Measurements from ENCODE around the gene ENHO. TPM values are rescaled to one million over a fixed set of nuclear protein-coding genes. Genes with fewer than 3 reads are reported as not detected.

The ENHO gene
- total RNA-seq, 1 donor from 2014 or later, result 4.4 TPM

DNA sequence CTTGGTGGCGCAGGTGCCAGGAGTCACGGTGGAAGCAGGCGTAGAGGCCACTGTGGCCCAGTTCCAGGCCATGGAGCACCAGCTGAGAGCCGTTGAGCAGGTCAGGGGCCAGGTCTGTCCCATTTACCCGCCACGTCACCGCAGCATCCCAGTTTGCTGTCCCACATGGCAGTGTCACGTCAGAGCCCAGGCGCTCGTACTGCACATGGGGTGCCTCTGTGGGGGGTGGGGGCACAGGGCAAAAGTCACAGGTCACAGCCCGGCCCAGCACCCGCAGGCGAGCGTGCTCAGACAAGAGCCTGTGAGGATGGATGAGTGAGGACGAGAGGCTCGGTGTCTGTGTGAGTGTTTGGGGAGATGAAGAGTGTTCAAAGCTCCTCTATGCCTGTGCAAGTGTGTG lies 41.8 kb upstream of the ENHO start:
- peaks cover 10% of the 10 kb centered on the region for H3K9me3 Mint-ChIP-seq
- no peak overlapping the region for H3K27ac Mint-ChIP-seq
- H3K4me1 Mint-ChIP-seq, result peaks cover 59% of the 10 kb centered on the region
- Histone ChIP-seq H2AFZ (replicated peaks) (no peak overlapping the region), H3K36me3 (no peaks in the 10 kb centered on the region), H3K4me3 (no peak overlapping the region), H3K27me3 (no peaks in the 10 kb centered on the region), H4K20me1 (ENCODE audit: low read depth) (peaks cover 36% of the 10 kb centered on the region), H3K4me2 (no peak overlapping the region), H3K9me3 (ENCODE audit: low read depth) (no peaks in the 10 kb centered on the region), H3K79me2 (ENCODE audit: low read depth) (no peaks in the 10 kb centered on the region), H3K4me1 (peaks cover 60% of the 10 kb centered on the region), H3K9ac (no peak overlapping the region), H3F3A (ENCODE audit: low read depth) (peaks cover 39% of the 10 kb centered on the region), H3K27ac (no peak overlapping the region)
- H3K36me3 Mint-ChIP-seq, result peaks cover 60% of the 10 kb centered on the region
- H3K4me3 Mint-ChIP-seq, result no peak overlapping the region
- TF ChIP-seq, protein P1, sequence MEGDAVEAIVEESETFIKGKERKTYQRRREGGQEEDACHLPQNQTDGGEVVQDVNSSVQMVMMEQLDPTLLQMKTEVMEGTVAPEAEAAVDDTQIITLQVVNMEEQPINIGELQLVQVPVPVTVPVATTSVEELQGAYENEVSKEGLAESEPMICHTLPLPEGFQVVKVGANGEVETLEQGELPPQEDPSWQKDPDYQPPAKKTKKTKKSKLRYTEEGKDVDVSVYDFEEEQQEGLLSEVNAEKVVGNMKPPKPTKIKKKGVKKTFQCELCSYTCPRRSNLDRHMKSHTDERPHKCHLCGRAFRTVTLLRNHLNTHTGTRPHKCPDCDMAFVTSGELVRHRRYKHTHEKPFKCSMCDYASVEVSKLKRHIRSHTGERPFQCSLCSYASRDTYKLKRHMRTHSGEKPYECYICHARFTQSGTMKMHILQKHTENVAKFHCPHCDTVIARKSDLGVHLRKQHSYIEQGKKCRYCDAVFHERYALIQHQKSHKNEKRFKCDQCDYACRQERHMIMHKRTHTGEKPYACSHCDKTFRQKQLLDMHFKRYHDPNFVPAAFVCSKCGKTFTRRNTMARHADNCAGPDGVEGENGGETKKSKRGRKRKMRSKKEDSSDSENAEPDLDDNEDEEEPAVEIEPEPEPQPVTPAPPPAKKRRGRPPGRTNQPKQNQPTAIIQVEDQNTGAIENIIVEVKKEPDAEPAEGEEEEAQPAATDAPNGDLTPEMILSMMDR (IDR thresholded peaks at IDR 0.05), result no peak
- no peak for TF ChIP-seq EZH2phosphoT487 (IDR thresholded peaks at IDR 0.05)
- no peak for TF ChIP-seq EZH2 (IDR thresholded peaks at IDR 0.05)
- H3K27me3 Mint-ChIP-seq (ENCODE audit: insufficient read depth, low read depth), result peaks cover 9% of the 10 kb centered on the region
- no peak for DNase-seq (ENCODE audit: low spot score)

DNA sequence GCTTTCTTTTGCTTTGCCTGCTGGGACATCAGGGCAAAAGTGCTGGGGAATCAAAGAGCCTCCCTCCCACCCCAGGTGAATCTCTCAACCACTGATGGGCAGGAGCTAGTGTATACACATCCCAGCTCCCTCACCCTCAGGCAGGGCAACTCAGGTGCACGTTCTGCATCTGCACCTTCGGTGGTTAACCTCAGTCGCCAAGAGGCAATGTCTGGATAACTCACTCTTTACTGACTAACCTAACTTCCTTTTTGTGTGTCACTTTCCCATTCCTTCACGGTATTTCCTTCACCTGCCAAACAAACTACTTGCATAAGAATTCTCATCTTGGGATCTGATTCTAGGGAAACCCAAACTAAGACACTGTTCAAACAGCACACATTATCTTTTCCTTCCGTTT lies 40.5 kb upstream of the ENHO start:
- Histone ChIP-seq H3K4me1 (peaks cover 58% of the 10 kb centered on the region), H3F3A (ENCODE audit: low read depth) (peaks cover 39% of the 10 kb centered on the region), H3K27me3 (no peaks in the 10 kb centered on the region), H4K20me1 (ENCODE audit: low read depth) (peaks cover 23% of the 10 kb centered on the region), H2AFZ (replicated peaks) (no peak overlapping the region), H3K4me2 (no peak overlapping the region), H3K79me2 (ENCODE audit: low read depth) (no peaks in the 10 kb centered on the region), H3K9me3 (ENCODE audit: low read depth) (no peaks in the 10 kb centered on the region), H3K36me3 (no peaks in the 10 kb centered on the region), H3K9ac (no peak overlapping the region), H3K27ac (no peak overlapping the region), H3K4me3 (no peak overlapping the region)
- Mint-ChIP-seq H3K27me3 (ENCODE audit: insufficient read depth, low read depth) (peaks cover 11% of the 10 kb centered on the region), H3K27ac (no peak overlapping the region), H3K36me3 (peaks cover 55% of the 10 kb centered on the region), H3K4me1 (peaks cover 59% of the 10 kb centered on the region), H3K4me3 (no peak overlapping the region), H3K9me3 (peaks cover 10% of the 10 kb centered on the region)
- no peak for DNase-seq (ENCODE audit: low spot score)
- TF ChIP-seq EZH2 (IDR thresholded peaks at IDR 0.05) (no peak), EZH2phosphoT487 (IDR thresholded peaks at IDR 0.05) (no peak)
- TF ChIP-seq, protein P1 (IDR thresholded peaks at IDR 0.05), result no peak

DNA sequence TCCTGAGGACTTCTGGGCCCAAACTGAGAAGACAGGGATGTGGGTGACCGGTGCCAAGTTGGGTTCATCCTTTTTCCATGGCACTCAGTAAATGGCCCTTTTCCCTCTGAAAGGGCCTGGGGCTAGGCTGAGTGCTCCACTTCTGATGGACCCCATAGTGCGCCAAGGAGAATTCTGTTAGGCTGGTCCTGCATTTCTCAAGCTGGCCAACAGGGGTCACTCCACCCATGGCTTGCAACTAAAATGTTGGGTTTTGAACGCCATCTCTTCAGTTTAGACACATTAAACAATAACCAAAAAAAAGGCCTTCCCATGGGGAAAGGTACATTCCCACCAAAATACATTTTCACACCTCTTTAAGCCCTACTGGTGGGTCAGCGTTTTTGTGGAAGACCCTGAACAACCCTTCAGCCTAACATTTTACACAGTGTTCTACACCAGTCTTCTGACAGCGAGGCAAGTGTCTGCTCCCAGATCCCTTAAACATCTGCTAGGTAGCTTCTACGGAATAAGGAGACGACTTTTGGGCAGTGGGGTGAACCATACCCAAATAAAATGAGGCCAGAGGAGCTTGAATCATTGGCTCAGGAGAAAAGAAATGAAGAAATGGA lies 39.5 kb upstream of the ENHO start:
- no peak overlapping the region for H3K4me3 Mint-ChIP-seq
- Histone ChIP-seq H3K4me2 (no peak overlapping the region), H3K36me3 (no peaks in the 10 kb centered on the region), H3K79me2 (ENCODE audit: low read depth) (no peaks in the 10 kb centered on the region), H3K4me3 (no peak overlapping the region), H4K20me1 (ENCODE audit: low read depth) (peaks cover 14% of the 10 kb centered on the region), H3K4me1 (peaks cover 56% of the 10 kb centered on the region), H2AFZ (replicated peaks) (no peak overlapping the region), H3K27ac (no peak overlapping the region), H3F3A (ENCODE audit: low read depth) (peaks cover 39% of the 10 kb centered on the region), H3K9ac (no peak overlapping the region), H3K9me3 (ENCODE audit: low read depth) (no peaks in the 10 kb centered on the region), H3K27me3 (no peaks in the 10 kb centered on the region)
- peaks cover 51% of the 10 kb centered on the region for H3K36me3 Mint-ChIP-seq
- H3K4me1 Mint-ChIP-seq, result peaks cover 54% of the 10 kb centered on the region
- no peak overlapping the region for H3K27ac Mint-ChIP-seq
- peaks cover 10% of the 10 kb centered on the region for H3K9me3 Mint-ChIP-seq
- H3K27me3 Mint-ChIP-seq (ENCODE audit: insufficient read depth, low read depth), result peaks cover 11% of the 10 kb centered on the region
- peak; percentile 43 for DNase-seq (ENCODE audit: low spot score)
- TF ChIP-seq, protein P1 (IDR thresholded peaks at IDR 0.05), result peak; percentile 72
- TF ChIP-seq EZH2 (IDR thresholded peaks at IDR 0.05), result no peak
- TF ChIP-seq EZH2phosphoT487 (IDR thresholded peaks at IDR 0.05), result no peak
